ENCODE data around the gene LCLAT1.

Gene LCLAT1

DNA sequence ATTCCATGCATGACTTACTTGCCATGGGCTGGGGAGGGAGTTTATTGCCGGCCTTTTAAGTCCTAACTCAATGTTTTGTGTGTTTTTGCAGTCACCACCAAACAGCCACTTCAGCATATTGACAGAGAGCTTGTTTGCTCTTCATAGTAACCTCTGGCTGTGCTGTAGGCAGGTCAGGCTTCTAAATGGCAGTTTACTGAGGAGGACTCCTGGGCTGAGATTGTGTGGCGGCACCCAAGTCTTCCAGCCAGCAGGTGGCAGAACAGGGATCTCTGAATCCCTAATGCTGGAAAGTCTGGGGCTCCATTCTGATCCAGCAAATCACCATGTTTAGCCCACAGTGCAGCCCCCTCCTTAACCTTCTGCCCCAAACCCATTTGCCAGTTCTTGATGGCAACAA is 239.0 kb downstream of the LCLAT1 start:
- FAIRE-seq: no peak

DNA sequence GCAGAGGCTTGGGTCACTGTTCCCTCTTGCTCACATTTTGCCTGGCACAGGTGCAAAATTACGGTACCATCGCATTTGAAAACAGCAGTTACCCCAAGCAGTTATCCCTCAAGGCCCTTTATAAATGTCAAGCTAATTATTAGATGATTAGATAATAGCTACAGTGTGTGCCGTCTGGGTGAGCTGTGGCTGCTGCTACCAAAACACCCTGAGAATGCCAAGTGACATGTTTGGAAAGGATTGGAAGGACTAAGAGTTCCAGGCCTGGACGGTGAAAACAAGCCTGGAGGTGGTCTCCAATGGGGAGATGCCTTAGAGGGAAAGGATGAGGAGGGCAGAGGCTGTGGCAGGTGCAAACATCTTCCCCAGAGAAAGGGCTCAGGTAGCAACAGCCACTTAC is 239.6 kb downstream of the LCLAT1 start:
- FAIRE-seq: no peak
- no peak for DNase-seq (ENCODE audit: insufficient read length, low spot score)

More for the DNA sequence above, 239.0 kb downstream of the LCLAT1 start:
- DNase-seq (ENCODE audit: insufficient read length, low spot score): no peak

DNA sequence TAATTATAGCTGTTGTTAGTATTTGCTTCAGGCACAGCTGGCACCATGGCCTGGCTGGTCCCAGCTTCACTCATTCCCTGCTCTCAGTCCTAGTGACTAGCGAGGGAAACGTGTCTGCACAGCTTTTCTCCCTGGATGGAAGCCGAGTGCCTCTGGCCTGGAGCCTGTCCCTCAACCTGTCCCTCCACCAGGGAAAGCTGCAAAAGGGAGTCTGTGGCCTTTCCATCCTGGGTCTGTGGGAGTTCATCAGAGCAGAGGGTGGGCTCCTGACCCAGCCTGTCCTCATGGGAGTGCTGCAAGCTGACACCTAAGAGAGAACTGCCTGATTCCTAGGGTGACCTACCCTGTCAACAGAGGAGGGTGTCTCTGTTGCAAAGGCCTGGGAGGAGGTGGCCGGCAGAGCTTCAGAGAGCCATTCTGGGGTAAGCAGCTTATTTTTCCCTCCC is 241.9 kb downstream of the LCLAT1 start:
- FAIRE-seq (no peak), DNase-seq (ENCODE audit: insufficient read length, low spot score) (no peak)

DNA sequence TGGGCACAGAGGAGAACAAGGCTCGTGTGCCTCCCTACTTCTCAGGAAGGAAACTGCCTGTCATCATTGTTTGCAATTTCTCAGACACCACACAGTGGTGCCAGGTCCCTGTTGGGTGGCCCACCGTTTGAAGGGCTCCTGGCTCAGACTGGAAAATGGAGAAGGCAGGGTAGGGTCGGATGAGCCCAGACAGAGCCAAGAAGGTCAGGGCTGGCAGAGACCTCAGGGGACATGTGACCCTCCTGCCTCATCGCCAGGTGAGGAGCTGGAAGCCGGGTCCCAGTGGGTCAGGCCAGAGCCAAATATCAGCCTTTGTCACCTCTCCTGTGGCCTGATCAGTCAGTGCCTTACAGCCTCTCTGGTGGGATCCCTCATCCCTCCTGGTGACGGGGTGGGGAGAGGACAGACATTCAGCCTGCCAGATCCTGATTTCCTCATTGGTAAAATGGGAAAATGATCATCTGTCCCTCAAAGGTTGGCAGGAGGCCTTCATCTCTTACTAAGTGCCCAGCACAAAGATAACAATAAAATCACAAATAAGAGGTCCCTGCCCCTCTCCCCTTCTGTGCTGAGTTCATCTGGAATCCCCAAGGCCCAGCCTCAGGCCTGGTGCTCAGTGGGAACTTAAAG is 242.6 kb downstream of the LCLAT1 start:
- no peak for FAIRE-seq

DNA sequence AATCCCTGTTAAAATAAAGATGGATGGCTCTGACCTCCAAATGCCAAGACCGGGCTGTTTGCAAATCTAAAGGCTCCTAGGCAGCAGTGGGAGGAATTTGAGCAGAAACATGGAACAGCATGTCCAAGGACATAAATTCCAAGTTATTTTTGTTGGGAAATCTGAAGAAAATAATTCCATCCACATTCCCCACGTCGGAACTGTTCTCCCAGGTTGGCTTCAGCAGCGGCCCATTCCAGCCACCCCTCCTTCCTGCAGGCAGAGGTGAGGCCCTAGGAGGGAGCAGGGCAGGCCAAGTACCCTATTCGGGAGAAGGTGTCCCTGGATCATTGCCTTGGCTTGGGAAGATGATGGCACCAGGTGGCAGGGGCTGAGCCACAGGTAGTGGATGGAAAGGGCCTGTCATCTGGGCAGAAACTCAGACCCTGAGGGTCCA is 243.1 kb downstream of the LCLAT1 start:
- DNase-seq (ENCODE audit: insufficient read length, low spot score) (no peak), FAIRE-seq (no peak)

More for the DNA sequence above, 242.6 kb downstream of the LCLAT1 start:
- no peak for DNase-seq (ENCODE audit: insufficient read length, low spot score)

DNA sequence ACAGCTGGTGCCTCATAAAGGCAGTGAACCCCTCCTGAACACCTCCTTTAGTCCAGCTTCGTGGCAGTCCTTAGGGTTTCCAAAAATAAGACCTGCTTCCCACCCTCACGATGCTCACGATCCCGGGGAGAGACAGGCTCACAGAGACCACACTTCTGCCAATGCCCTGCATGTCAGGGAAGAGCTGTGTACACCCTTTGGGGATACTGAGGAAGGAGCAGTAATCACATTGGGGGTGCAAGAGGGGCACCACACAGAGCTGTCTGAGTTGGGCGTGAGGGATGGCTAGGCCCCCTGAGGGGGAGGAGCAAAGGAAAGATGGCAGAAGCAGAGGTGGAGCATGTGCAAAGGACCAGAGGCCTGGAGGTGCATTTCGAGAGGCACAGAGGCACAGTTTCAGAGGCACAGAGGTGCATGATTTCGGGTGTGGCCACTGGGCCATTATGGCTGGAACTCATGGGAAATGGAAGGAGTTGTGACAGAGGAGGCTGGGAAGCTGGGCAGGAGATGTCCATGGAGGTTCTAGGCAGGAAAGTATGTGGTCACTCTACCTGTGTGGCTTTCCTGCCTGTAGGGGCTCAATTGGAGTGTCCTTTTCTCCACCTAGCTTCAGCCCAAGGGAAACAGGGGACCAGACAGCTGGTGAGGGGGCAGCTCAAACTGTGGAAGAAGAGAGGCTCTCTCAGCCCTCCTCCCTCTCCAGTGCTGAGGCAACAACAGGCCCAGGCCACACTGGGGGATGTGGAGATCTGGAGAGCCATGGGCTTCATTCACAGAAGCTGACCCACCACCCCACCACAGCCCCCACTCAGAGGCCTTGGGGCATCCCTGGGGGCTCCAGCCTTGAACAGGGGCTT is 244.3 kb downstream of the LCLAT1 start:
- no peak for DNase-seq (ENCODE audit: insufficient read length, low spot score)
- FAIRE-seq: no peak

DNA sequence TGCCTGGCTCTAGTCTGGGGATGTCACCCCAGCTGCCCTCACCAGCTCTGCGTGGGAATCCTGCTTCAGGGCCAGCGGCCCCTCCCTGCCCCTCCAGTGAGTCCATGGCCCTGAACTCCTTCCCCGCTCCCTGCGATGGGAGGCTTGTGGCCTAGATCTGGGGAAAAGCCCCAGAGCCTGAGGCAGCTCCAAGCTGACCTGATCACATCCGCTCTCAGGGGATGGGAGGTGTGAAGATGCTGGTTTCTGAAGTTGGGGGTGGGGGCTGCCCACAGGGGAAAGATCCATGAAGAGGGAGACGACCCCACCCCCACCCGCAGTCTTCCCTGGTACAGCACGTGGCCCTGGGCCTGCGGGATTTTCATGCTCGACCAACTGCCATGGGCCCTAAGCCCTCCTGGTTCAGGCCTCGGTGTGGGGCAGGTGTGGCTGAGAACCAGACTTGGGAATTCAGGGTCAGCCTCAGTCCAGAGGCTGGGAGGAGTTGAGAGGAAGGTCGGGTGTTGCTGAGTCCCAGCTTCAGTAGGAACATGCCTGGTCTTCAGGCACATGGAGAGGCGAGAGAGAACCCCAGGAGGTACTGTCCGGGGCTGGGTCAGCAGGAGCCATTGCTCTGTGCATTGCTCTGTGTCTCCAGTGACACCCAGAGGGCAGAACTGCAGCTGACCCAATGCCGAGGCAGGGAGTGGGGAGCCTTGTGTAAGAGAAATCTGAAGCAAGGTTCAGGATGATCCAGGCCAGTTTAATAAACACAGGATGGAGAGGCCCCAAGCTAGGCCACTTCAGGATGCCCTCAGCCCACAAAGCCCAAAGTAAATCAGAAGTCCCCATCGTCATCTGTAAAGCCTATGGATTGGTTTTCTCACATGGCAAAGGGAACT is 245.1 kb downstream of the LCLAT1 start:
- FAIRE-seq (no peak), DNase-seq (ENCODE audit: insufficient read length, low spot score) (no peak)

DNA sequence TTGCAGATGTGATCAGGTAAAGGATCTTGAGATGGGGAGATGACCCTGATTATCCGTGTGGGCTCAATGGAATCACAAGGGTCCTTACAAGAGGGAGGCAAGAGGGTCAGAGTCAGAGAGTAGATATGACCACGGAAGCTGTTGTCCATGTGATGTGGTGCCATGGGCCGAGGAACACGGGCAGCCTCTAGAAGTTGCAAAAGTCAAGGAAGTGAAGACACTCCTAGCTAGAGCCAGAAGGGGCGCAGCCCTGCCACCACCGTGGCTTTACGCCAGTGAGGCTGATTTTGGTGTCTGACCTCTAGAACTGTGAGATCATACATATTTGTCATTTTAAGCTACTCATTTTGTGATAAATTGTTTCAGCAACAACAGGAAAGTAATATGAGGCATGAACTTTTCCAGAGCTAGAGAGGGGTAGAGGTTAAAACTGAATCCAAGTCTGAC is 245.8 kb downstream of the LCLAT1 start:
- DNase-seq (ENCODE audit: insufficient read length, low spot score) (no peak), FAIRE-seq (no peak)
